ENCODE data around the gene P3R3URF. TPM values are rescaled to one million over a fixed set of nuclear protein-coding genes. Genes with fewer than 3 reads are reported as not detected.

Gene P3R3URF
- polyA plus RNA-seq, 1 donor, result not detected

DNA sequence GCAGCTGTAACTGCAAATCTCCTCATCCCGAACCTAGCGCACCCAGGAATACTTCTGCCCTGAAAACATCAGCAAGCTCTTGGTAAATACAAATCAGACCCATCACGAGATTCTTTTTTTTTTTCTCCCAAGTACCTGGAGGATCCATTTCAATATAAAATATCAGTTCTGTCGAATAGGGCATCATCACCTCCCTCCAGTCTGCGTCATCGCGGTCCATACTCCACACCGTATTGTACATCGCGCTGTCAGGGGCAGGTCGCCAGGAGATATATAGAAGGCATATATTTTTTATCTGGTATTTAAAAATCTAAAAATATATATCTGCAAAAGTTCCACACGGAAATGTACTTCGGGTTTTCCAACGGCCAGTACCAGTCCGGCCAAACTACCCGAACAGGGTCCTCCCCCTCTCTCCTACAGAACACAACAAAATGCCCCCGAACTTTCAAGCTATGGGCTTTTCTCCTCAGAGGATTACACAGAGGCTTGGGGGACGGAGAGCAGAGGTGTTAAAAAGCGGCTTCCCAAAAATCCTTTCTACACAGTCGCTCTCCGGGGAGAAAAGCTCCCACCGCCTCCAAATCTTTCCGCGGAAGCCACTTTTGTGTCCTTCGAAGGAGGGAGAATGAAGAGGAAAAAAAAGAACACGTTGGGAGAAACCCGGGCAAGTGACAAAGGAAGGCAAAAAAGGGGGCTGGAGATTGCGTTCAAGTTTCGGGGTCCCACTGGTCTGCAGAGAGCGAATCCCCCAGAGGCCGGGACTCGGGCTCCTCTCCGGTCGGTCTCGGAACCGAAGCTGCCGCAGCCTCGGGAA, 44.4 kb downstream of the P3R3URF start:
- peak; percentile 56 for DNase-seq

DNA sequence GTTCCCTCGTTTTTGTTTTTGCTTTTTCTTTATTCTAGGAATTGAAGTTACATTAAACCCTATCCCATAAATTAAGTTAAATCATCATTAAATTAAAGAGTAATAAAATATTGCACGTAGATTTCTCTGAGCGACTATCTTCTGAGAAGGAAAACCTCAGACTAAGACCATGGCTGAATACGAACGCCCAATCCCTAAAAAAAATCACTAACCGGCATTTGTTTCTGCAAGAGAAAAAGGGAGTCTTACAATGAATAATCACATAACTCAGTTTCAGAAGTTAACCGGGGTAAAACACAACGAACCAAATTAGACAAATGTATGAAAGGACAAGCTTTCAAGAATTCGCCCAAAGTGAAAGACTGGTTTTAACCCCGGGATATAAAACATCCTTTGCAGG, 45.2 kb downstream of the P3R3URF start:
- peak; percentile 34 for DNase-seq

GRCh38 chr1:46130606-46131005, 45.7 kb downstream of the P3R3URF start:
- DNase-seq, result peak; percentile 18

DNA sequence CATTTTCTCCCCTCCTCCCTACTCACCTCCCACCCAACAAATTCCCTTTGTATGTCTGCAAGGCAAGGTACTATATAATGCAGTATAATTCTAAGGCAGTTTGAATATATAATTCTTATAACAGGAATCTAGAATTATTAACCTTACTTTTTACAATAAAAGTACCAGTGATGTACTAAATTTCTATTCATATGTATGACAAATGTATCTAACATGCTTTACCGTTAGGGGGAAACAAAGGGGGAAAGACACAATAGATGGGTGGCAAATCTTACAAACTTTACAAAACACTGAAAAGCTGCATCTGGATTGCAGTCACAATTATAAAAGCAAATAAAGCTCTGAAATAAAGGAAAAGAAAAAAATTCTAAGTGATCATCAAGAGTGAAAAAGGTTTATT, 46.2 kb downstream of the P3R3URF start:
- no peak for DNase-seq

DNA sequence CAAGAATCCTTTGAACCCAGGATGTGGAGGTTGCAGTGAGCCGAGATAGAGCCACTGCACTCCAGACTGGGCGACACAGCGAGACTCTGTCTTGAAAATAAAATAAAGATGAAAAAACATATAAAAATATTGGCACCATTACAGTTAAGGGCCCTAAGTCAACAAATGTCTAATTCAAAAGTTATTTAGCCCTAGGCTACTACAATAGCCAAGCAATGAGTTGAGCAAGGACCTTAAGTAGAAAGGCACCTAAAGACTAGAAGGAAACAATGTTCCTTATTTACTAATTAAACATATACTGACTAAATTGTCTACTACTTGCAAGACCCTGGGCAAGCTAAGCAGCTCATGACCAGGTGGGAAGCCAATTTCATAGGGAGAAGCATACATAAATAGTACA, 47.9 kb downstream of the P3R3URF start:
- DNase-seq, result no peak

Other genes starting within 250 kb of the P3R3URF start
- 35.8 TPM for gene PIK3R3, start 43.9 kb downstream of the P3R3URF start, polyA plus RNA-seq (ENCODE audit: insufficient read length)
- gene TSPAN1, start 1.4 kb downstream of the P3R3URF start, polyA plus RNA-seq (ENCODE audit: insufficient read length), result 50.1 TPM
- gene POMGNT1, start 21.9 kb upstream of the P3R3URF start, polyA plus RNA-seq (ENCODE audit: insufficient read length), result 84.1 TPM
- gene LURAP1, start 26.8 kb upstream of the P3R3URF start, polyA plus RNA-seq (ENCODE audit: insufficient read length), result 5.4 TPM
- 16.7 TPM for gene RAD54L, start 71.3 kb upstream of the P3R3URF start, polyA plus RNA-seq (ENCODE audit: insufficient read length)
- gene LRRC41, start 127.1 kb upstream of the P3R3URF start, polyA plus RNA-seq (ENCODE audit: insufficient read length), result 86.2 TPM
- gene UQCRH, start 127.2 kb upstream of the P3R3URF start, polyA plus RNA-seq (ENCODE audit: insufficient read length), result 377 TPM
- 28.5 TPM for gene NSUN4, start 164.3 kb upstream of the P3R3URF start, polyA plus RNA-seq (ENCODE audit: insufficient read length)
- 21.4 TPM for gene FAAH, start 217.8 kb upstream of the P3R3URF start, polyA plus RNA-seq (ENCODE audit: insufficient read length)

Measured in left kidney (tissue), 2 donors.